Measurements from ENCODE around the gene ERBIN. TPM values are rescaled to one million over a fixed set of nuclear protein-coding genes. Genes with fewer than 3 reads are reported as not detected.

Gene ERBIN
- polyA plus RNA-seq, 2 of the 4 experiments (the other 2 are of a cell fraction) = 24.3 to 57.7 TPM

- DNase-seq (ENCODE audit: low read depth in 1 of 2, low spot score in 1 of 2) (no peak), FAIRE-seq (no peak), ATAC-seq (no peak)
- Histone ChIP-seq H3K4me1 (no peaks in the 10 kb centered on the region), H3K9me3 (no peaks in the 10 kb centered on the region), H3K4me2 (no peak overlapping the region), H3K4me3 (no peak overlapping the region), H3K27ac (no peak overlapping the region)
- CTCF ChIA-PET = interaction anchor here (1.1 kb wide), 1 partner anchor 107 kb away, joined by 3 read pairs; no protein-coding TSS in a partner anchor
- no peak for TF ChIP-seq ZC3H11A (IDR thresholded peaks at IDR 0.05)
- no peak for TF ChIP-seq RARB (CRISPR knock-in tag; IDR thresholded peaks at IDR 0.05)
- TF ChIP-seq CHD2 (IDR thresholded peaks at IDR 0.05; ENCODE audit: low read length, partially characterized antibody) = no peak
- TF ChIP-seq ATOH8 (CRISPR knock-in tag; IDR thresholded peaks at IDR 0.05; ENCODE audit: low read depth) = no peak
- TF ChIP-seq REST (IDR thresholded peaks at IDR 0.05) = no peak
- no peak for TF ChIP-seq KDM1A (IDR thresholded peaks at IDR 0.05; ENCODE audit: low read depth)
- no peak for TF ChIP-seq MAZ (IDR thresholded peaks at IDR 0.05; ENCODE audit: borderline replicate concordance, low read depth, low read length)
- no peak for TF ChIP-seq CEBPB (IDR thresholded peaks at IDR 0.05)
- TF ChIP-seq EHMT2 (IDR thresholded peaks at IDR 0.05; ENCODE audit: low read depth) = no peak
- no peak for TF ChIP-seq TP53 (CRISPR knock-in tag; IDR thresholded peaks at IDR 0.05)
- TF ChIP-seq EP300 (IDR thresholded peaks at IDR 0.05) = no peak
- no peak for TF ChIP-seq FOXS1 (CRISPR knock-in tag; IDR thresholded peaks at IDR 0.05)
- no peak for TF ChIP-seq JUN (IDR thresholded peaks at IDR 0.05)
- TF ChIP-seq HES2 (IDR thresholded peaks at IDR 0.05) = no peak
- POLR2A ChIA-PET = no interaction called here
- 97% methylated on average over 1 of the region's 1 CpG for WGBS (ENCODE audit: missing lambda C conversion rate)
These were observed 67.9 kb downstream of the ERBIN start for GRCh38 chr5:65994117-65994786.

GRCh38 chr5:65999061-65999723 lies 72.8 kb downstream of the ERBIN start:
- ChIA-PET POLR2A (no interaction called here), CTCF (interaction anchor here (1.2 kb wide), 1 partner anchor 257 kb away, joined by 3 read pairs; no protein-coding TSS in a partner anchor)
- FAIRE-seq (no peak), ATAC-seq (no peak), DNase-seq (ENCODE audit: low read depth in 1 of 2, low spot score in 1 of 2) (no peak)
- WGBS (ENCODE audit: missing lambda C conversion rate) = 94% methylated on average over 9 of the region's 9 CpGs
- no peaks in the 10 kb centered on the region for H3K9me3 ChIP-seq
- H3K4me3 ChIP-seq = no peak overlapping the region
- no peak overlapping the region for H3K4me2 ChIP-seq
- H3K27ac ChIP-seq = no peak overlapping the region
- H3K4me1 ChIP-seq = no peaks in the 10 kb centered on the region
- TF ChIP-seq SREBF2 (IDR thresholded peaks at IDR 0.05) = no peak
- no peak for TF ChIP-seq ZSCAN20 (CRISPR knock-in tag; IDR thresholded peaks at IDR 0.05)
- TF ChIP-seq FOSL2 (IDR thresholded peaks at IDR 0.05) = no peak
- no peak for TF ChIP-seq FOSL2 (CRISPR knock-in tag; IDR thresholded peaks at IDR 0.05)
- no peak for TF ChIP-seq NFE2L2 (conservative IDR thresholded peaks at IDR 0.05; ENCODE audit: low read length)
- no peak for TF ChIP-seq POLR2AphosphoS2 (conservative IDR thresholded peaks at IDR 0.05; ENCODE audit: low read length)
- TF ChIP-seq NPAS2 (CRISPR knock-in tag; IDR thresholded peaks at IDR 0.05; ENCODE audit: borderline replicate concordance) = no peak
- no peak for TF ChIP-seq RARB (CRISPR knock-in tag; IDR thresholded peaks at IDR 0.05)

Data from A549 (cell line).